BLaER1 treated with 17β-estradiol and CSF1 and Interleukin-3, amounts not matched to agents 10 nM and 100 nM (cell line): Measurements from ENCODE around the gene AKT3.

Source experiments
- H3K27ac ChIP-seq, 11 experiments: shearing (Covaris generic); formaldehyde crosslinking; 2 replicates each; pipeline ENCODE4 v1.8.1; 2022
- H3K27me3 ChIP-seq, 11 experiments: shearing (Covaris generic); formaldehyde crosslinking; 2 replicates each; pipeline ENCODE4 v1.8.1; 2022
- H3K36me3 ChIP-seq, 11 experiments: shearing (Covaris generic); formaldehyde crosslinking; 2 replicates each; pipeline ENCODE4 v1.8.1; 2022
- H3K4me1 ChIP-seq, 10 experiments: shearing (Covaris generic); formaldehyde crosslinking; 2 replicates each; pipeline ENCODE4 v1.8.1; 2022
- H3K4me2 ChIP-seq, 11 experiments: shearing (Covaris generic); formaldehyde crosslinking; 2 replicates each; pipeline ENCODE4 v1.8.1; 2022
- H3K4me3 ChIP-seq, 10 experiments: shearing (Covaris generic); formaldehyde crosslinking; 2 replicates each; pipeline ENCODE4 v1.8.1; 2022
- H3K9ac ChIP-seq, 11 experiments: shearing (Covaris generic); formaldehyde crosslinking; 2 replicates each; pipeline ENCODE4 v1.8.1; 2022
- H3K9me3 ChIP-seq, 11 experiments: shearing (Covaris generic); formaldehyde crosslinking; replicated peaks in 1 of 11; 2 replicates each; pipeline ENCODE4 v1.8.1; 2022
- H4K20me1 ChIP-seq, 11 experiments: shearing (Covaris generic); formaldehyde crosslinking; 2 replicates each; pipeline ENCODE4 v1.8.1; 2022
- Cebpa-rat ChIP-seq, 11 experiments: shearing (Covaris generic); IDR thresholded peaks; 2 replicates each; pipeline ENCODE4 v1.8.1; 2022

The AKT3 gene

GRCh38 chr1:243713470-243714186 is 136.4 kb downstream of the AKT3 start:
- TF ChIP-seq Cebpa-rat (IDR thresholded peaks at IDR 0.05): no peak
- Histone ChIP-seq H3K4me1 (peaks cover 7 to 29% (median 11%) of the 10 kb centered on the region in 10 experiments; a peak in 16 of 20 replicates), H3K27me3 (no peaks in the 10 kb centered on the region), H3K4me3 (no peak overlapping the region), H3K36me3 (no peaks in the 10 kb centered on the region), H3K27ac (no peak overlapping the region), H3K9ac (no peak overlapping the region), H4K20me1 (peaks cover 0 to 37% (median 0%) of the 10 kb centered on the region in 11 experiments; a peak in 2 of 22 replicates), H3K4me2 (no peak overlapping the region), H3K9me3 (no peaks in the 10 kb centered on the region)

DNA sequence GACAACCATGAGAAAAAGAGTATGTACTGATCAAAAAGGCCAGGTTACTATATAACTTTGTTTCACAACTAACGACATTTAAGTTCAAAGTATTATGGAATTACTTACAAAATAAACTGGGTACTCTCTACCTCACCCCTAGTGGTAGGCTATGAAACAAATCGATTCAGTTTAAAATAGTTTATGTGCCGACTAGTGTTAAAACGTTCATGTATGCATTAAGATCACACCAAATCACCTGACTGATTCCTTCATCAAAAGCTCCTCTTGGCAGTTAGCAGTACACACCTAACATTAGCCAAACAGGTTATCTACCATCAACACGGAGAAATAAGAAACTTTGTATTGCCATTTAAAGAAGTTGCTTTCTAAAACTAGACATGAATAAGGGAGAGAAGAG is 137.1 kb downstream of the AKT3 start:
- Histone ChIP-seq H3K4me3 (no peak overlapping the region), H3K4me1 (peaks cover 7 to 29% (median 11%) of the 10 kb centered on the region in 10 experiments; a peak in 16 of 20 replicates), H3K27ac (no peak overlapping the region), H3K27me3 (no peaks in the 10 kb centered on the region), H3K4me2 (no peak overlapping the region), H3K36me3 (no peaks in the 10 kb centered on the region), H3K9ac (no peak overlapping the region), H4K20me1 (peaks cover 0 to 40% (median 0%) of the 10 kb centered on the region in 11 experiments; a peak in 2 of 22 replicates), H3K9me3 (no peaks in the 10 kb centered on the region)
- TF ChIP-seq Cebpa-rat (IDR thresholded peaks at IDR 0.05): no peak

DNA sequence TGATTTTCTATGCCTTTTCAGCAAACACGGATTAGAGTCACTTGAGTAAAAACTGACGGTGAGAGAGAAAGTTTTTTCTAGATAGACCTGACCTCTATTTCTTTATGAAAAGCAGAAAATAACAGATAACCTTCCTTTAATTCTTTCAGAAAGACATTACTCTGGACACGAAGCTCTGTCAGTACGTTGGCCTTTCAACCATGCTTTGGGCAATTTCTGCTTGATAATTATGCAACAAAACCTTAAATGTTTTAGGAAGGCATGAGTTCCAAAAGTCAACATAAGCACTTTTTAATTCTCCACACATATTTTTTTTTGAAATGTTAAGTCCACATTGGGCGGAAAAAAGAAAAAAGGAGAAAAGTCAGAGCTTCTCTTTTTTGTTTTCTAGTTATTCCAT is 137.8 kb downstream of the AKT3 start:
- H3K27me3 ChIP-seq: no peaks in the 10 kb centered on the region
- H3K9ac ChIP-seq: no peak overlapping the region
- H4K20me1 ChIP-seq: peaks cover 0 to 33% (median 0%) of the 10 kb centered on the region in 11 experiments; a peak in 2 of 22 replicates
- no peak overlapping the region for H3K4me2 ChIP-seq
- H3K9me3 ChIP-seq: no peaks in the 10 kb centered on the region
- peaks cover 7 to 29% (median 11%) of the 10 kb centered on the region in 10 experiments; a peak in 16 of 20 replicates for H3K4me1 ChIP-seq
- TF ChIP-seq Cebpa-rat (IDR thresholded peaks at IDR 0.05): no peak
- H3K36me3 ChIP-seq: no peaks in the 10 kb centered on the region
- no peak overlapping the region for H3K27ac ChIP-seq
- H3K4me3 ChIP-seq: no peak overlapping the region

GRCh38 chr1:243710467-243710866 is 139.6 kb downstream of the AKT3 start:
- Histone ChIP-seq H3K4me1 (peaks cover 7 to 29% (median 11%) of the 10 kb centered on the region in 10 experiments; a peak in 16 of 20 replicates), H4K20me1 (peaks cover 0 to 32% (median 0%) of the 10 kb centered on the region in 11 experiments; a peak in 3 of 22 replicates), H3K9ac (no peak overlapping the region), H3K27ac (peak overlapping the region in 2 of 11 experiments; percentile 1 to 22; a peak in 1 of 22 replicates), H3K36me3 (no peaks in the 10 kb centered on the region), H3K9me3 (no peaks in the 10 kb centered on the region), H3K4me2 (peak overlapping the region in 6 of 11 experiments; percentile 9 to 65 (median 40); a peak in 8 of 22 replicates), H3K4me3 (no peak overlapping the region), H3K27me3 (no peaks in the 10 kb centered on the region)
- TF ChIP-seq Cebpa-rat (IDR thresholded peaks at IDR 0.05): no peak

DNA sequence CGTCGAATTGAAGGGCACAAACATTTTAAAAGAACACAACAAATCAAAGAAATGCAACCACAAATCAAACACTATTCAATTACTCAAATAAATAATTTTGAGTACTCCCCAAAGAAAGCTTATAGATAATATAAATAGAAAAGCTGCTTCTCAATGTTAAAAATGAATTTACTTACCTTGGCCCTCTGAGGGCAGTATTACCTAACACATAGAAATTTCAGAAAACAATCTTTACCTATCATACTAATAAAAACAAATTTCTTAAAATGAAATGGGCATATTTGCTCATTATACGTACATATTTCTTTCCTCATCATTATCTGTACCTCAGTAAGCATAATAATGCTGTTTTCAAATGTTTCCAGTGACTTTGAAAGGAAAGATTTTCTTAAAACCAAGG is 141.8 kb downstream of the AKT3 start:
- Histone ChIP-seq H3K9ac (no peak overlapping the region), H3K36me3 (no peaks in the 10 kb centered on the region), H3K27me3 (no peaks in the 10 kb centered on the region), H3K4me3 (no peak overlapping the region), H3K27ac (no peak overlapping the region), H3K4me1 (peaks cover 7 to 29% (median 11%) of the 10 kb centered on the region in 10 experiments; a peak in 16 of 20 replicates), H3K9me3 (no peaks in the 10 kb centered on the region), H4K20me1 (peaks cover 0 to 22% (median 0%) of the 10 kb centered on the region in 11 experiments; a peak in 3 of 22 replicates), H3K4me2 (no peak overlapping the region)
- no peak for TF ChIP-seq Cebpa-rat (IDR thresholded peaks at IDR 0.05)

DNA sequence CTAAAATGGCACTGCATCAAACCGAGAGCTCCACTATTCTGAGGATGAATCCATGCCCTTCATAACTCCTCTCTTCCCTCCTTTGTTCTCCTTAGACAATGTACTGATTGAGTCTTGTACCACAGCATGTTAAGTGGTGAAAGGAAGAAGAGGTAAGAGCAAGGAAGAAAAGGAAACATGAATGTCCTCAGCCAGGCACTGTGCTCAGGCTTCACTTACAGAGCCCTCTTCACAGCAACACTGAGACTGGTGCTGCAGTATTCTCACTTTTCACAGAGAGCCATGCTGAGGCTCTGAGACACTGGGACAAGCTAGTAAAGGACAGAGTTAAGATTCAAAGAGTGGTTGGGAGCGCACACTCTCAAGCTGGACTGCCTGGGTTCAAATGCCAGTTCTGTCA is 143.5 kb downstream of the AKT3 start:
- Histone ChIP-seq H3K27ac (no peak overlapping the region), H4K20me1 (peaks cover 0 to 17% (median 0%) of the 10 kb centered on the region in 11 experiments; a peak in 3 of 22 replicates), H3K9ac (no peak overlapping the region), H3K27me3 (no peaks in the 10 kb centered on the region), H3K36me3 (no peaks in the 10 kb centered on the region), H3K4me1 (peaks cover 7 to 20% (median 11%) of the 10 kb centered on the region in 10 experiments; a peak in 16 of 20 replicates), H3K4me3 (no peak overlapping the region), H3K9me3 (no peaks in the 10 kb centered on the region), H3K4me2 (no peak overlapping the region)
- TF ChIP-seq Cebpa-rat (IDR thresholded peaks at IDR 0.05): no peak

DNA sequence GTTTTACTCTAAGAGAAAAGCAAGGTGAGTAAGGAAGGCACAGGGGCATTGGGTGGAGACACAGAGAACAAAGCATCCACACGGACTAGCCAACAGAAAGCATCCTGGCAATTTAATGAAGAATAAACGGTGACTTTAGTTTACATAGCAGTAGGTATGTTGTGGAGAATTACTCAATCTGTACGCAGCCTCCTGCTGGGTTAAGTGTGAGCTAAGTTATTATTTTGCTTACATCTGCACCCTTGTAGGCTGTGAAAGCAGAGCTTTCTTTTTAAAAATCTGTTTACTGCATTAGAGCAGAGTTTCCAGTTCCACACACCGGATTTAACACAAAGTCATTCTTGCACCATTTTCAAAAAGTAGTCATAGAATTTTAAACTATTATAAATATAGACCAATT is 144.5 kb downstream of the AKT3 start:
- no peak overlapping the region for H3K4me3 ChIP-seq
- no peak overlapping the region for H3K4me2 ChIP-seq
- H3K9ac ChIP-seq: no peak overlapping the region
- no peak overlapping the region for H3K27ac ChIP-seq
- no peaks in the 10 kb centered on the region for H3K36me3 ChIP-seq
- peaks cover 2 to 10% (median 5%) of the 10 kb centered on the region in 10 experiments; a peak in 15 of 20 replicates for H3K4me1 ChIP-seq
- TF ChIP-seq Cebpa-rat (IDR thresholded peaks at IDR 0.05): no peak
- peaks cover 0 to 17% (median 0%) of the 10 kb centered on the region in 11 experiments; a peak in 3 of 22 replicates for H4K20me1 ChIP-seq
- no peaks in the 10 kb centered on the region for H3K27me3 ChIP-seq
- no peaks in the 10 kb centered on the region for H3K9me3 ChIP-seq

DNA sequence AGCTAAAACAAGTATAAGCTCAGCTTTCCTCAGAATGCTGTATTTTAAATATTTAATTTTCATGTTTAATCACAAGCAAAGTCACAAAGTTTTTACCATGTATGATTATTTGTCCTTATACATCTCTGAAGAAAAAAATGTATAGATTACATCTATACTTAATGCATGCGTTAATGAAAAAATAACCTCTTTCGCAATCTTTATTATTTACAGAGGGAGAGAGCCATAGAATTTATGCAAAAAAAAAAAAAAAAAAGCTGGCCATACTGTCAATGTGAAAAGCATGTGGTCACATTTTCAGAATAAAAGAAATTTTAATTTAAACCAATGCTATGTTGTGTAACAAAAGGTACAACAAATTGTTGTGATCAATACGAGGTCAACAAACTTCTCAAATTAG is 148.2 kb downstream of the AKT3 start:
- no peaks in the 10 kb centered on the region for H3K9me3 ChIP-seq
- no peak overlapping the region for H3K9ac ChIP-seq
- H3K27me3 ChIP-seq: no peaks in the 10 kb centered on the region
- H3K27ac ChIP-seq: no peak overlapping the region
- peaks cover 0 to 8% (median 0%) of the 10 kb centered on the region in 11 experiments; a peak in 2 of 22 replicates for H4K20me1 ChIP-seq
- H3K4me1 ChIP-seq: no peaks in the 10 kb centered on the region
- H3K36me3 ChIP-seq: no peaks in the 10 kb centered on the region
- H3K4me2 ChIP-seq: no peak overlapping the region
- peak in 1 of 11 experiments; percentile 56; a peak in 1 of 22 replicates for TF ChIP-seq Cebpa-rat (IDR thresholded peaks at IDR 0.05)
- H3K4me3 ChIP-seq: no peak overlapping the region

GRCh38 chr1:243693800-243694199 is 156.2 kb downstream of the AKT3 start:
- Histone ChIP-seq H3K4me2 (no peak overlapping the region), H4K20me1 (peaks cover 0 to 3% (median 0%) of the 10 kb centered on the region in 11 experiments; a peak in 1 of 22 replicates), H3K27ac (no peak overlapping the region), H3K4me3 (no peak overlapping the region), H3K36me3 (peaks cover 6 to 40% (median 21%) of the 10 kb centered on the region in 11 experiments; a peak in 18 of 22 replicates), H3K9ac (no peak overlapping the region), H3K27me3 (no peaks in the 10 kb centered on the region), H3K4me1 (no peaks in the 10 kb centered on the region), H3K9me3 (no peaks in the 10 kb centered on the region)
- no peak for TF ChIP-seq Cebpa-rat (IDR thresholded peaks at IDR 0.05)
